SU-DHL-6 (cell line): Measurements from ENCODE around the gene PFKL.

ENCODE experiments used
- CTCF ChIP-seq: fragments of 200-600 bp; sonication (generic); IDR thresholded peaks from one replicate; pipeline ENCODE4 v1.5.1; 2017; ENCODE audit warnings: antibody characterized with exemption, mild to moderate bottlenecking, low read length, moderate library complexity; ENCODE audit not compliant: insufficient read depth, poor library complexity, severe bottlenecking
- EZH2phosphoT487 ChIP-seq: fragments of 200-600 bp; sonication (generic), shearing (Covaris generic); conservative IDR thresholded peaks from 2 replicates; pipeline ENCODE4 v1.6.1; 2018; ENCODE audit warnings: mild to moderate bottlenecking, antibody characterized with exemption, low read length, moderate library complexity, mixed read lengths

GRCh38 chr21:44349847-44350772 is 50.3 kb downstream of the PFKL start:
- TF ChIP-seq CTCF (no peak), EZH2phosphoT487 (no peak)
